HS-27A (cell line): Measurements from ENCODE around the gene SNX17.
"Not testable (repeated sequence)": the region's sequence is repeated elsewhere in the genome, so short reads cannot be mapped to it uniquely, and the experiment has no call there.

Experiments
- DNase-seq: peaks from one replicate; pipeline ENCODE4 v3.0.0-alpha.2; 2012; ENCODE audit warnings: low read depth, missing footprints

The SNX17 gene

DNA sequence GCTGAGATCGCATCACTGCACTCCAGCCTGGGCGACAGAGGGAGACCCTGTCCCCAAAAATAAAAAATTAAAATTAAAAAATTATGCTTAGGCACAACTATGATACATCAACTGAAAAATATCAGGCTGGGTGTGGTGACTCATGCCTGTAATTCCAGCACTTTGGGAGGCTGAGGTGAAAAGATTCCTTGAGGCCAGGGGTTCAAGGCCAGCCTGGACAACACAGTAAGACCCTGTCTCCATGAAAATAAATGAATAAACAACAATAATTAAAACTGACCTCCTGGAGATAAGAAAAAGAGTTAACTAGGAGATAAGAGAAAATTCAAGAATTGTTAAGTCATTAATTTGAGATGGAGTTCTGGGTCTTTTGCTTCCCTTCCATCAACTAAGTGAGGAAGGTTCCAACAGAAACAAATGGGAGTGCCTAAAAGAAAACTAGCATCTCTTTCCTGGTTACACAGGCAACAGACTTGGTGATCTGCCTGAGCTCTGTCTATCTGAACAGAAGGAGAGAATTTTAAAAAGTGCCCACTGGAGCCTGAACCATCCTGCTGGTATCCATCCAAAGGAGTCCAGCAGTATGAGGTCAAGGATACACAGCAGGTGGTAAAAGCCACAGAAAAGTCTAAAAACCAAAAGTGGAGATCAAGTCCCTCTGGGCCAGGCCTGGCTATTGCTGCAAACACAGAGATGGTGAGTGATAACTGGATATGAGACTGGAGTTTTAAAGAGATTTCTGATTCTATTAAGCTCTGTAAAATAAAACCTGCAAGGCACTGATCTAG lies 30.1 kb downstream of the SNX17 start:
- DNase-seq: no peak

DNA sequence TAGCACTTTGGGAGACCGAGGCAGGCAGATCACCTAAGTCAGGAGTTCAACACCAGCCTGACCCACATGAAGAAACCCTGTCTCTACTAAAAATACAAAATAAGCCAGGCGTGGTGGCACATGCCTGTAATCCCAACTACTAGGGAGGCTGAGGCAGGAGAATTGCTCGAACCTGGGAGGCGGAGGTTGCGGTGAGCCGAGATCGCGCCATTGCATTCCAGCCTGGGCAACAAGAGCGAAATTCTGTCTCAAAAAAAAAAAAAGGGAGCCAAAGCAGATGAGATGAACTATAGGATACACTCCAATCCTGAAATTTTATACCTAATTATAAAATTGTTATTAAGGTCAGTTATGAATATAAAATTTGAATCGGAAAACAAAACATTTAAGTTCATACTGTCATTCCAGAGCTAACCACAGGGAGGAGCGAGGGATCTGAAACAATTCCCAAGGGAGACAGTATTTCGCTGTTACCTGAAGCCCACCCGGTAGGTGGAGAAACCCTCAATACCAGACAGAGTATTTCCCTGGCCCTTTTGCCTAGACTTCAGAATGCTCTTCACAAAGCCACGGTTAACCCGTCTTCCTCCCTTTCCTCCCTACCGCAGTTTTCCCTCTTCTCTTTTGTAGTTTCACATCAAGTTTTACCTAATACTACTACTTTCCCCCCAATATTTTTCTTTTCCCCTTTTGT lies 37.5 kb downstream of the SNX17 start:
- DNase-seq: no peak

DNA sequence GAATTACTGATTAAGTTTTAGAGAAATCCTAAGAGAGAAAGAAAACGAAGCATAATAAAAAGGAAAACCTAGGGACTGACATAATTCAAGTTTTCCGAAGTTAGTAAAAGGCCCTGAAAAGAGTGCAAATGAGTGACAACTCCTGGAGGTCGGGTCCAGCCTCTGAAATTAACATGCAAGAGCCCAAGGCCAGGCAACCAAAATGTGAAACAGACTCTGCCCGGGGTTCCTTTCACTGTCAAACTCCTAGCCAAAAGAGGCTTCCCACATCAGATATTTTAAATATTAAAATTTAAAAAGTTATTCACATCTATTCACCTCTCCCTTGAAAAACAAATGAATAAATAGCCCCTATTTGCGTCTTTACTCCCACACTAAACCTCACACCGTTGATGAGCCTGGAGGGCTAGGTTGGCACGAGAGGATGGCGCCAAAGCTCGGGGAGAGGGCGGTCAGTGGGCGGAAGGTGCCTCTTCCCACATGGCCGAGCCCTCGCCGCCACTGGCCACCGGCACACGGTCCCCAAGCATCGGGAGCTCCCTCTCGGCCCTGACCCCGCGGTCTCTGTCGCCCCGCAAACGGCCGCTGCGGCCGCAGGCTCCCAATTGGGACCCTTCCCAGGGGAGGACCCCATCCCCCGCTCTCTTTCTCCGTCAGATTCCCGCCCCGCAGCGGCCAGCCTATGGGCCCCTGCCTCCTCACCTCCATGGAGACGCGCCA lies 38.3 kb downstream of the SNX17 start:
- DNase-seq: no peak

DNA sequence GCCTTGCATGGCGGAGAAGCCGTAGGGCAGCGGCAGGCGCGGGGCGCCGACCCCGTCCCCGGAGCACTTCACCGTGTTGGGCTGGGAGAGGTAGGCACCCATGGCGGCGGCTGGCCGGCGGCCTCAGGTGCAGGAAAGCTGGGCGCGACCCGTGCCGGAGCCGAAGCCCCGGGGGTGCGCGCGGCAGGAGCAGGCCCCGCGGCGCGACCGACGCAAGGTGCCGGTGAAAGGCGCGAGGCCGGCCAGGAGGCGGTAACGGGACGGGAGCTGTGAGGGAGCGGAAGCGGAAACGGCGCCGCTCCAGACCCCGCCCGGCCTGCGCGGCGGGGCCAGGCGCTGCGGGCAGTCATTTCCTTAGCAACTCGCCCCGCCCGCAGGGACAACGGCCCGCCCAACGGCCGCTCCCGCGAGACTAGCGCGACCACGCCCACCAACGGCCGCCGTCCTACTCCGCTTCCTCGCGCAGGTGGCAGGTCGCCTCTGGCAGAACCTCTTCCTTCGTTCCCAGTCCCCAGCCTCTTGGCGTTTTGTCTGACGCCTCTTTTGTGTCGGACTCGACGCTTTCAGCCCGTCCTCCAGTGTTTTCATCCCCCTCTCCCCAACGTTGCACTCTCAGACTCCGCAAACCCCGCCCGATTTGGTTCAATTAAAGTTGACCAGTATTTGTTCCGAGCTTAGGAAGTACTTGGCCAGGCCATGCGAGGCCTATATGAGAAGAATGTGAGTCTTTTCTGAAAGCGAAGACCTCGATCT lies 39.1 kb downstream of the SNX17 start, which contains the start of gene PPM1G:
Gene PPM1G, minus strand, starts transcription at position 271 of the 753 bp plus-strand sequence. Its CDS starts 169 bp downstream, at position 102.
- DNase-seq: peak; percentile 69

DNA sequence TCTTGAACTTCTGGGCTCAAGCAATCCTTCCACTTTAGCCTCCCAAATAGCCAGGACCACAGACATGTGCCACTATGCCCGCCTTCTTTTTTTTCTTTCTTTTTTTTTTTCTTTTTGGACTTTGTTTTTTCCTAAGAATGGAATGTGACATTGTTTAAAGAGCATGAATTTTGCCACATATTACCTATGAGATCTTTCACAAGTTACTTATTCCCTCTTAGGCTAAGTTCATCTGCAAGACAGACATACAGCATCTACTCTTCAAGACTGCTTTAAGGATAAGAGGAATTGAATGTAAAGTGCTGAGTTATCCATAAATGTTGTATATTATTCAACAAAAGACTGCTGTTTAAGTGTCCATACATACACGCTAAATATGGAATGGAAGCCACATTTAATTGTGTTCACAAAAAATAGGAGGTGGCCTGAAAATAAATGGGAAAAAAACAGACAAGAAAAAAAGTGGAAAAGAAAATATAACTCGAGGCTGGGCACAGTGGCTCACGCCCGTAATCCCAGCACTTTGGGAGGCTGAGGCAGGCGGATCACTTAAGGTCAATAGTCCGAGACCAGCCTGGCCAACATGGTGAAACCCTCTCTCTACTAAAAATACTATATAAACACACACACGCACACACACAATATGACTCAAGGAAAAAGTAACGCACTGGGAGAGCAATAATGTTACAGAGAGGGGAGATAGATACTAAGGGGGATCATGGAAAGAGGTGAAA lies 42.2 kb downstream of the SNX17 start:
- no peak for DNase-seq

DNA sequence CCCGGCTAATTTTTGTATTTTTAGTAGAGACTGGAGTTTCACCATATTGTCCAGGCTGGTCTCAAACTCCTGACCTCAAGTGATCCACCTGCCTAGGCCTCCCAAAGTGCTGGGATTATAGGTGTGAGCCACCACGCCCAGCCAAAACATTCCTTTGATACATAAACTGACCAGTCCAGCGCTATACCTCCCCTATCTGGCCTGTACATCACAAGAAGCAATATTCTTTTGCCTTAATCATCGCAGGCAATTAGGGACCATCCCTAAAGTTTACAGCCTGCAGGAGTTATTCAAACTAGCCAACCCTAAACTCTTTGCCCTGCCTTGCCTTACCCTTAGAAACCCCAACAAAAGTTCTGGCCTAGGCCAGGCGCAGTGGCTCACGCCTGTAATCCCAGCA lies 45.7 kb downstream of the SNX17 start:
- DNase-seq: no peak

DNA sequence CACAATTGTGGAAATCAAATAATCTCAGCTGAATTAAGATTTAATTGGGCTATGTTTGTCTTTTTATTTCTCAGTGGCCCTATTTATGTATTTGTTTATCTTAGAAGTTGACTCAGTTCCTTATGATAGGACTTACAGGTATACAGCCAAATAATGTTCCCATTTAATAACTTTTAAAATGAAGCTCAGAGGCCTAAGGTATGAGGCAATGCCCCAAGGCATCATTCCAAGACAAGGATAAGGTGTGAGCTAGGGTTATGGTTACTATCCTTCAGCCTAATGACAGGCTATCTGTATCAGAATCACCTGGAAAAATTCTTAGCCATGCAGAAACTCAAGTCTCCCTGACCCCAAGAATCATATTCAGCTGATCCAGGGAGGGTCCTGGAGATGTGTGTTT lies 50.6 kb downstream of the SNX17 start:
- no peak for DNase-seq

DNA sequence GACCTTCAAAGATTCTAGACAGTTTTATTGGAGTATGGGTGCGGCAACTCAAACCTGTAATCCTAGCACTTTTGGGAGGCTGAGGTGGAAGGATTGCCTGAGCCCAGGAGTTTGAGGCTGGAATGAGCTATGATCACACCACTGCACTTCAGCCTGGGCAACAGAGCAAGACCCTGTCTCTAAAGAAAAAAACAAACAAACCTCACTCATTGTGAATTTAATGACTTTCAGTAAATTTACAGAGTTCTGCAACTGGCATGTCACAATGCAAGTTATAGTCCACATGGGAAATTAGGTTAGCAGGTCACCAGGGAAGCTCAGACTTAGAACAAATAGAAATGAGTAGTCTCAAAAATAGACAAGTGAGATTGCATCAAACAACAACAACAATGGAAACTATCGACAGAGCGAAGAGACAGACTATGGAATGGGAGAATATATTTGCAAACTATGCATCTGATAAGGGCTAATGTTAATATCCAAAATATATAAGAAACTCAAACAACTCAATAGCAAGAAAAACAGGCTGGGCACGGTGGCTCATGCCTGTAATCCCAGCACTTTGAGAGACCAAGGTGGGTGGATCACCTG lies 51.3 kb downstream of the SNX17 start:
- DNase-seq: no peak

DNA sequence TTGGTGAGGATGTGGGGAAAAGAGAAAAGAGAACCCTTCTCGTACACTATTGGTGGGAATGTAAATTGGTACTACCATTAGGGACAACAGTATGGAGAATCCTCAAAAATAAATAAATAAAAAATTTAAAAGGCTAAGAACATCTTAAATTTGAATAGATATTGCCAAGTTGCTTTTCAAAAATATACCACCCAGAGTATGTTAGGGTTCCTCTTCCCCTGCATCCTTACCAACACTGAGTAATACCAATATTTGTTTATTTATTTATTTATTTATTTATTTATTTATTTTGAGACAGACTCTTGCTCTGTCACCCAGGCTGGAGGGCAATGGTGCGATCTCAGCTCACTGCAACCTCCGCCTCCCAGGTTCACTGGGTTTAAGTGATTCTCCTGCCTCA lies 52.5 kb downstream of the SNX17 start:
- no peak for DNase-seq

DNA sequence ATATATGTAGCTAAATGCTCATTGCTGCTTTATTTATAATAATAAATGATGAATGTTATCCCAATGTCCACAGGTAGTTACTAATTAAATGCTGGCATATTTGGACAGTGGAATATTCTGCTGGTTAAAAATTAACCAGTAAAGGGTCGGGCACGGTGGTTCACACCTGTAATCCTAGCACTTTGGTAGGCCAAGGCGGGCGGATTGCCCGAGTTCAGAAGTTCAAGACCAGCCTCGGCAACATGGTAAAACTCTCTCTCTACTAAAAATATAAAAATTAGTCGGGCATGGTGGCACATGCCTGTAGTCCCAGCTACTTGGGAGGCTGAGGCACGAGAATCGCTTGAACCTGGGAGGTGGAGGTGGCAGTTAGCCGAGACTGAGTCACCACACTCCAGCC lies 54.6 kb downstream of the SNX17 start:
- DNase-seq: not testable (repeated sequence)
